ENCODE data around the gene FOXO1. TPM values are rescaled to one million over a fixed set of nuclear protein-coding genes. Genes with fewer than 3 reads are reported as not detected.
A peak's percentile ranks its signal among the peaks of the same experiment; 100 is the strongest.

FOXO1 gene
- total and polyA plus RNA-seq, 9 of the 15 experiments (the other 6 are each of a cell fraction or from before 2014, with no cell fraction given) = 0.04 to 0.73 (median 0.20) TPM

DNA sequence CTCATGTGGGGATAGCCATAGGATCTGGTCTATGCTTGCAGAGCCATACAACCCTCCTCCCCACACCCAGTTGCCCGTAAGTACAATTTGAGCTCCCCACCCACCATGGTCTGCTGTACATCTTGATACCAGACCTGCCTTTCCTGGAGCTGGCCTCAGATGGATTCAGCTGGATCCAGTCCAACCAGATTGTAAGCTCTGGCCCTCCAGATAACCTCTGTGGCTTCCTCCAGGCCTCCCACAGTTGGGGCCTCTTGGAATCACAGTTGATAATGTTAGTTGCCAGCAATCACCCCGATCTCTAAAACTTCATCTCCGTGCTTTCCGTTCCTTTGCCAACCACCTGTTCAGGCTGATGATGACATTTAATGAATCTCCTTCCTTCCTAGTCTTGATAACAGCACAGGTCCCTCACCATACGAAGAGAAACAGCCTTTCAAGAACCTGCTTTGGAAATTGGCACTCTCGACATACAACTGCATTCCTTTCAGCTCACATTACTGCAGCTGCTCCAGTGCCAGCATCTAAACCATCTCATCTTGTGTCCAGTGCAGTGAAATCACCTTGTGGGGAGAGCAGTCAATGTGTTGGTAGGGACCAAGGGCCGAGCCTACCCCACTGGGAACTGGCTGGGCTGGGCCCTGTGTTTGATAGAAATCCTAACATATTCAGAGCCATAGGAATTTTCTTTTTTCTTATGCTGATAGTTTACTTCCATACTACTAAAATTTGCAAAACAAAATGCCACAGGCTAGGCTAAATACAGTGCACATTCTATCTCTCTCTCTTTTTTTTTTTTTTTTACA, 15.1 kb upstream of the FOXO1 start (continued):
- TF ChIP-seq KAT2B (IDR thresholded peaks at IDR 0.05; ENCODE audit: low read depth, low read length) (no peak), GTF2A2 (tag; IDR thresholded peaks at IDR 0.05) (no peak), SRF (CRISPR knock-in tag; IDR thresholded peaks at IDR 0.05) (0 out of 4 replicates have a peak, but pooled peaks of 1 of the 2 experiments have one; percentile 15), ZBTB8A (IDR thresholded peaks at IDR 0.05; ENCODE audit: partially characterized antibody) (no peak), ZNF134 (CRISPR knock-in tag; conservative IDR thresholded peaks at IDR 0.05) (no peak), FOSL1 (tag; conservative IDR thresholded peaks at IDR 0.05) (0 out of 2 replicates have a peak, but pooled peaks have one; percentile 33), RNF2 (IDR thresholded peaks at IDR 0.05) (peak; percentile 43; the same call in 1 of the 2 replicates), PTRF (tag; IDR thresholded peaks at IDR 0.05) (no peak), CTBP1 (IDR thresholded peaks at IDR 0.05; ENCODE audit: borderline replicate concordance) (peak; percentile 81; the same call in 1 of the 2 replicates), RBBP5 (IDR thresholded peaks at IDR 0.05; ENCODE audit: borderline replicate concordance, insufficient read depth, low read length, poor library complexity, severe bottlenecking) (no peak), ESRRA (IDR thresholded peaks at IDR 0.05; ENCODE audit: borderline replicate concordance, low read depth) (peak; percentile 63; the same call in 1 of the 2 replicates), NFIC (IDR thresholded peaks at IDR 0.05) (peak; percentile 95), TRIM24 (IDR thresholded peaks at IDR 0.05) (peak in 1 of 2 experiments; percentile 41; a peak in 1 of 4 replicates), BCOR (IDR thresholded peaks at IDR 0.05) (0 out of 2 replicates have a peak, but pooled peaks have one; percentile 54), KLF16 (IDR thresholded peaks at IDR 0.05) (peak; percentile 79), SP1 (CRISPR knock-in tag; IDR thresholded peaks at IDR 0.05) (0 out of 2 replicates have a peak, but pooled peaks have one; percentile 16), SMAD2 (IDR thresholded peaks at IDR 0.05; ENCODE audit: low read depth, low read length) (no peak), TAF1 (IDR thresholded peaks at IDR 0.05; ENCODE audit: control insufficient read depth, extremely low read depth, insufficient read depth, low read length, severe bottlenecking) (no peak)
- TF ChIP-seq, protein P1, sequence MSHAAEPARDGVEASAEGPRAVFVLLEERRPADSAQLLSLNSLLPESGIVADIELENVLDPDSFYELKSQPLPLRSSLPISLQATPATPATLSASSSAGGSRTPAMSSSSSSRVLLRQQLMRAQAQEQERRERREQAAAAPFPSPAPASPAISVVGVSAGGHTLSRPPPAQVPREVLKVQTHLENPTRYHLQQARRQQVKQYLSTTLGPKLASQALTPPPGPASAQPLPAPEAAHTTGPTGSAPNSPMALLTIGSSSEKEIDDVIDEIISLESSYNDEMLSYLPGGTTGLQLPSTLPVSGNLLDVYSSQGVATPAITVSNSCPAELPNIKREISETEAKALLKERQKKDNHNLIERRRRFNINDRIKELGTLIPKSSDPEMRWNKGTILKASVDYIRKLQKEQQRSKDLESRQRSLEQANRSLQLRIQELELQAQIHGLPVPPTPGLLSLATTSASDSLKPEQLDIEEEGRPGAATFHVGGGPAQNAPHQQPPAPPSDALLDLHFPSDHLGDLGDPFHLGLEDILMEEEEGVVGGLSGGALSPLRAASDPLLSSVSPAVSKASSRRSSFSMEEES (CRISPR knock-in tag; IDR thresholded peaks at IDR 0.05) = no peak
- TF ChIP-seq, protein P2, sequence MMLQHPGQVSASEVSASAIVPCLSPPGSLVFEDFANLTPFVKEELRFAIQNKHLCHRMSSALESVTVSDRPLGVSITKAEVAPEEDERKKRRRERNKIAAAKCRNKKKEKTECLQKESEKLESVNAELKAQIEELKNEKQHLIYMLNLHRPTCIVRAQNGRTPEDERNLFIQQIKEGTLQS (IDR thresholded peaks at IDR 0.05) = 0 out of 2 replicates have a peak, but pooled peaks have one; percentile 11
- TF ChIP-seq, protein P2 (CRISPR knock-in tag; conservative IDR thresholded peaks at IDR 0.05) = no peak
- TF ChIP-seq, protein P3, sequence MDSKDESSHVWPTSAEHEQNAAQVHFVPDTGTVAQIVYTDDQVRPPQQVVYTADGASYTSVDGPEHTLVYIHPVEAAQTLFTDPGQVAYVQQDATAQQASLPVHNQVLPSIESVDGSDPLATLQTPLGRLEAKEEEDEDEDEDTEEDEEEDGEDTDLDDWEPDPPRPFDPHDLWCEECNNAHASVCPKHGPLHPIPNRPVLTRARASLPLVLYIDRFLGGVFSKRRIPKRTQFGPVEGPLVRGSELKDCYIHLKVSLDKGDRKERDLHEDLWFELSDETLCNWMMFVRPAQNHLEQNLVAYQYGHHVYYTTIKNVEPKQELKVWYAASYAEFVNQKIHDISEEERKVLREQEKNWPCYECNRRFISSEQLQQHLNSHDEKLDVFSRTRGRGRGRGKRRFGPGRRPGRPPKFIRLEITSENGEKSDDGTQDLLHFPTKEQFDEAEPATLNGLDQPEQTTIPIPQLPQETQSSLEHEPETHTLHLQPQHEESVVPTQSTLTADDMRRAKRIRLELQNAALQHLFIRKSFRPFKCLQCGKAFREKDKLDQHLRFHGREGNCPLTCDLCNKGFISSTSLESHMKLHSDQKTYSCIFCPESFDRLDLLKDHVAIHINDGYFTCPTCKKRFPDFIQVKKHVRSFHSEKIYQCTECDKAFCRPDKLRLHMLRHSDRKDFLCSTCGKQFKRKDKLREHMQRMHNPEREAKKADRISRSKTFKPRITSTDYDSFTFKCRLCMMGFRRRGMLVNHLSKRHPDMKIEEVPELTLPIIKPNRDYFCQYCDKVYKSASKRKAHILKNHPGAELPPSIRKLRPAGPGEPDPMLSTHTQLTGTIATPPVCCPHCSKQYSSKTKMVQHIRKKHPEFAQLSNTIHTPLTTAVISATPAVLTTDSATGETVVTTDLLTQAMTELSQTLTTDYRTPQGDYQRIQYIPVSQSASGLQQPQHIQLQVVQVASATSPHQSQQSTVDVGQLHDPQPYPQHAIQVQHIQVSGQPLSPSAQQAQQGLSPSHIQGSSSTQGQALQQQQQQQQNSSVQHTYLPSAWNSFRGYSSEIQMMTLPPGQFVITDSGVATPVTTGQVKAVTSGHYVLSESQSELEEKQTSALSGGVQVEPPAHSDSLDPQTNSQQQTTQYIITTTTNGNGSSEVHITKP (IDR thresholded peaks at IDR 0.05; ENCODE audit: partially characterized antibody) = no peak
